MCF 10A (cell line): ENCODE data around the gene WHAMM. TPM values are rescaled to one million over a fixed set of nuclear protein-coding genes. Genes with fewer than 3 reads are reported as not detected.

Experiments used
- BruUV-seq: library from RNA; stranded (reverse); fragments of 400-500 nt; replicated peaks from 2 replicates; lab custom pipeline; 2021; lab: Mats Ljungman, UMichigan
- CTCF ChIA-PET: fragments of 300-600 bp; sonication (Branson Sonifier 250); formaldehyde crosslinking; extraction: SDS; loops from one replicate; lab custom pipeline; 2021; ENCODE audit warnings: antibody characterized with exemption, inconsistent platforms; lab: Yijun Ruan, JAX
- POLR2A ChIA-PET: fragments of 300-600, 350-650 bp; sonication (Branson Sonifier 250); formaldehyde crosslinking; extraction: SDS; loops from one replicate; lab custom pipeline; 2020; ENCODE audit warnings: antibody characterized with exemption, inconsistent platforms; lab: Yijun Ruan, JAX
- DNase-seq: peaks from one replicate; pipeline ENCODE4 v3.0.0-alpha.2; 2018; ENCODE audit not compliant: unreplicated experiment
- H3K27ac Mint-ChIP-seq: one replicate; pipeline ENCODE4 v1.8.0; 2022; ENCODE audit warnings: mild to moderate bottlenecking, low read depth, mixed read lengths; ENCODE audit not compliant: unreplicated experiment
- H3K27me3 Mint-ChIP-seq: one replicate; pipeline ENCODE4 v1.8.0; 2022; ENCODE audit warnings: mixed read lengths; ENCODE audit not compliant: insufficient read depth, unreplicated experiment
- H3K36me3 Mint-ChIP-seq: one replicate; pipeline ENCODE4 v1.8.0; 2022; ENCODE audit warnings: mild to moderate bottlenecking, moderate library complexity, mixed read lengths; ENCODE audit not compliant: insufficient read depth, unreplicated experiment
- H3K4me1 Mint-ChIP-seq: one replicate; pipeline ENCODE4 v1.8.0; 2022; ENCODE audit warnings: mixed read lengths; ENCODE audit not compliant: insufficient read depth, unreplicated experiment
- H3K4me3 Mint-ChIP-seq: one replicate; pipeline ENCODE4 v1.8.0; 2022; ENCODE audit warnings: mild to moderate bottlenecking, moderate library complexity, mixed read lengths; ENCODE audit not compliant: unreplicated experiment
- H3K9me3 Mint-ChIP-seq: one replicate; pipeline ENCODE4 v1.8.0; 2022; ENCODE audit warnings: mixed read lengths; ENCODE audit not compliant: unreplicated experiment
- intact Hi-C: fragments of 100-400 bp; cut with micrococcal nuclease; formaldehyde crosslinking; loops from 2 replicates; pipeline ENCODE4 v1.14.1; 2022
- total RNA-seq: library from RNA; stranded (reverse); gene quantifications from 2 replicates; pipeline ENCODE4 v1.2.3, GENCODE V29; 2022
- TF ChIP-seq, protein P1 (sequence below): fragments of 200-600 bp; IDR thresholded peaks from one replicate; pipeline ENCODE4 v1.8.0; 2022; ENCODE audit warnings: antibody characterized with exemption, mild to moderate bottlenecking; ENCODE audit not compliant: unreplicated experiment

Gene WHAMM
- total RNA-seq, 1 experiment from 2014 or later: 8.2 TPM

DNA sequence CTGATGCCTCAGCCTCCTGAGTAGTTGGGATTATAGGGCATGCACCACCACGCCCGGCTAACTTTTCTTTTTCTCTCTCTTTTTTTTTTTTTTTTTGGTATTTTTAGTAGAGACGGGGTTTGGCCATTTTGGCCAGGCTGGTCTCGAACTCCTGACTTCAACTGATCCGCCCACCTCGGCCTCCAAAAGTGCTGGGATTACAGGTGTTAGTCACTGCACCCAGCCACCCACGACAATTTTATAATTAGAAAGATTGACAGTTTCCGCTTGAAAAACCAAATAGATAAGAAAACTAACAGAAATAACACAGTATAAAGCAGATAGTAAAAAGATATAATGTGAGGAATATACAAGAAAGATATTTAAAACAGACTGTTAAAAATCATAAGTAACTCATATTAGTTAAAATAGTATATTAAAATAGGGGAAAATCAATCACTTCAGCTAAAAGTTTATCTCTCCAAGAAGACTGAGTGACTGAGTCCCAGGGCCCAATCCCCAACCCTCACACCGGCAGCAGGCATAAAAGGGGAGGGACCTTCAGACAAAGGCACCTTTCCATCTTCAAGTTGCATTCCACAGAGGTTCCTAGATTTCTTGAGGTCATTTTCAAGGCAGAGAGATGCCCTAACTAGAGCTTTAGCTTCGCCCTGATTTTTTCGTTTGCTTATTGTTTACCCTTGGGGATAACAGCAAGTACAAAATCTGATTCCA, 1.4 kb upstream of the WHAMM start:
- H3K27me3 Mint-ChIP-seq: no peaks in the 10 kb centered on the region
- intact Hi-C loops: loop anchor here (2.0 to 10.0 kb wide), 3 partner anchors 57 to 266 kb away; partner anchors contain the start of genes AP3B2 and RPS17
- DNase-seq: peak; percentile 8
- peak overlapping the region; percentile 84 for H3K4me3 Mint-ChIP-seq
- TF ChIP-seq, protein P1, sequence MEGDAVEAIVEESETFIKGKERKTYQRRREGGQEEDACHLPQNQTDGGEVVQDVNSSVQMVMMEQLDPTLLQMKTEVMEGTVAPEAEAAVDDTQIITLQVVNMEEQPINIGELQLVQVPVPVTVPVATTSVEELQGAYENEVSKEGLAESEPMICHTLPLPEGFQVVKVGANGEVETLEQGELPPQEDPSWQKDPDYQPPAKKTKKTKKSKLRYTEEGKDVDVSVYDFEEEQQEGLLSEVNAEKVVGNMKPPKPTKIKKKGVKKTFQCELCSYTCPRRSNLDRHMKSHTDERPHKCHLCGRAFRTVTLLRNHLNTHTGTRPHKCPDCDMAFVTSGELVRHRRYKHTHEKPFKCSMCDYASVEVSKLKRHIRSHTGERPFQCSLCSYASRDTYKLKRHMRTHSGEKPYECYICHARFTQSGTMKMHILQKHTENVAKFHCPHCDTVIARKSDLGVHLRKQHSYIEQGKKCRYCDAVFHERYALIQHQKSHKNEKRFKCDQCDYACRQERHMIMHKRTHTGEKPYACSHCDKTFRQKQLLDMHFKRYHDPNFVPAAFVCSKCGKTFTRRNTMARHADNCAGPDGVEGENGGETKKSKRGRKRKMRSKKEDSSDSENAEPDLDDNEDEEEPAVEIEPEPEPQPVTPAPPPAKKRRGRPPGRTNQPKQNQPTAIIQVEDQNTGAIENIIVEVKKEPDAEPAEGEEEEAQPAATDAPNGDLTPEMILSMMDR: no peak
- peaks cover 21% of the 10 kb centered on the region for H3K4me1 Mint-ChIP-seq
- POLR2A ChIA-PET: interaction anchor here (0.8 to 8.4 kb wide), 14 partner anchors 8 to 269 kb away, joined by 3 to 182 read pairs (median 6); partner anchors contain the start of genes AP3B2, RAMAC and RPS17
- no TSS peak for BruUV-seq
- H3K9me3 Mint-ChIP-seq: no peaks in the 10 kb centered on the region
- CTCF ChIA-PET: interaction anchor here (1.1 to 1.9 kb wide), 2 partner anchors 57 to 277 kb away, joined by 3 to 7 read pairs; no protein-coding TSS in a partner anchor
- peaks cover 6% of the 10 kb centered on the region for H3K36me3 Mint-ChIP-seq
- peak overlapping the region; percentile 59 for H3K27ac Mint-ChIP-seq

DNA sequence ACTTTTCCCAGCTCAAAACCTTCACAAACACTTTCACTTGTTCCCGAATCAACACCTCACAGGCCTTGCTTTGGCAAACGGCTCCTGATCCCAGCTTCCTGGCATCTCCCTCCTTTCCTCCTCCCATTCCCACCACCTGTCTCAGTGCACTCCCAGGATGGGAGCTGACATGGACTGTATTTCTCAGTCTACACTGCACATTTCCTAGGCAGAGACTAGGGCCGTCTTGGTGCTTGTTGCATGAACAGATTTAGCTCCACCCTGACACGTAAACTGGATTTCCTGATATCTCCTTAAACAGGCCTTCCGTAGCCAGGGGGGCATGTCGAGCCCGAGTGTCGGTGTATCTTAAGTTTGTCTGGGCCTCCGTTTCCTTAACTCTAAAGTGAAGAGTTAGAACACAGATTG, 790 bp upstream of the WHAMM start:
- TF ChIP-seq, protein P1: no peak
- Mint-ChIP-seq H3K4me1 (peaks cover 22% of the 10 kb centered on the region), H3K4me3 (peak overlapping the region; percentile 84), H3K27ac (peak overlapping the region; percentile 59), H3K9me3 (no peaks in the 10 kb centered on the region), H3K27me3 (no peaks in the 10 kb centered on the region), H3K36me3 (peaks cover 11% of the 10 kb centered on the region)
- POLR2A ChIA-PET: interaction anchor here (0.5 to 8.4 kb wide), 16 partner anchors 8 to 631 kb away, joined by 3 to 182 read pairs (median 5); partner anchors contain the start of genes AP3B2, RAMAC and RPS17
- no TSS peak for BruUV-seq
- intact Hi-C loops: loop anchor here (2.0 to 10.0 kb wide), 3 partner anchors 58 to 266 kb away; partner anchors contain the start of genes AP3B2 and RPS17
- peak; percentile 19 for DNase-seq
- CTCF ChIA-PET: interaction anchor here (0.7 to 1.9 kb wide), 3 partner anchors 58 to 278 kb away, joined by 3 to 7 read pairs (median 3); no protein-coding TSS in a partner anchor

DNA sequence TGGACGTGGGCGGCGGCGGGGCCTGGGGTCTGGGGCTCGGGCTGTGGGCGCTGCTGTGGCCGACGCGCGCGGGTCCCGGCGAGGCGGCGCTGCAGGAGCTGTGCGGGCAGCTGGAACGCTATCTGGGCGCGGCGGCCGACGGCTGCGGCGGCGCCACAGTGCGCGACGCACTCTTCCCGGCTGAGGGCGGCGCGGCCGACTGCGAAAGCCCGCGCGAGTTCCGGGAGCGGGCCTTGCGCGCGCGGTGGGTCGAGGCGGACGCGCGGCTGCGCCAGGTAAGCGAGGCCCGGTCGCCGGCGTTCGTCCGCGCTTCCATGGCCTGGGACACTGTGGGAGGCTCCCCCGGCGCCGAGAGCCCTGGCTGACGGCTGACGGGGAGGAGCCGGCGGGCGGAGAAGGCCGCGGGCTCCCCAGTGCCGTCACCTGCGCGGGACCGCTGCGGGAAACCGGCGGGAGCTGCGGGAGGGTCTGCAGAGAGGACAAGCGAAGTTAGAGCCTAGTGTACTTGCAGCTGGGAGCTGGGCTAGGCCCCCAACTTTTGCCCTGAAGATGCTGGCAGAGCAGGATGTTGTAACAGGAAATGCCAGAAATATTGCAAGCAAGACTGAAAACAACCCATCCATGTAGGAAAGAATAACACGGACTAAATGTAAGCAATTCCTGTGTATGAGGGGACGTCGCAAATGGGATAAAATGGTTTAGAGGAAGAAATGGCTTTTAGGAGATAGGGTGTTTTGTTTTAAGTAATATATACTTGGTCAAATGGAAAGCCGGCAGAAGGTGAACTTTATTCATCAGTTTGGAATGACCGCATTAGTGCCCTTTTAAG, 847 bp downstream of the WHAMM start:
- ChIA-PET CTCF (interaction anchor here (0.6 to 1.7 kb wide), 6 partner anchors 30 to 200 kb away, joined by 3 to 7 read pairs (median 4); no protein-coding TSS in a partner anchor), POLR2A (interaction anchor here (0.6 to 8.4 kb wide), 21 partner anchors 9 to 473 kb away, joined by 3 to 182 read pairs (median 5); partner anchors contain the start of genes BTBD1, C15orf40, RAMAC and RPS17)
- TF ChIP-seq, protein P1: no peak
- Mint-ChIP-seq H3K4me3 (peak overlapping the region; percentile 84), H3K27ac (peak overlapping the region; percentile 84), H3K36me3 (peaks cover 28% of the 10 kb centered on the region), H3K4me1 (peaks cover 22% of the 10 kb centered on the region), H3K27me3 (no peaks in the 10 kb centered on the region), H3K9me3 (no peaks in the 10 kb centered on the region)
- DNase-seq: peak; percentile 55
- BruUV-seq: no TSS peak
- intact Hi-C loops: no loop called here
